ENCODE results near the gene AK3. TPM values are rescaled to one million over a fixed set of nuclear protein-coding genes. Genes with fewer than 3 reads are reported as not detected.

AK3 gene
- polyA plus RNA-seq, 1 experiment = 30.1 TPM

GRCh38 chr9:4680750-4681149 lies 60.3 kb downstream of the AK3 start:
- Histone ChIP-seq H3K36me3 (ENCODE audit: control insufficient read depth, insufficient read depth, low read length) (0 out of 2 replicates have a peak, but pooled peaks cover 2% of the 10 kb centered on the region), H3K27me3 (ENCODE audit: control insufficient read depth, insufficient read depth, low read length) (no peaks in the 10 kb centered on the region), H3K4me3 (ENCODE audit: low read depth, low read length) (peak overlapping the region; percentile 76)
- ChIA-PET CTCF (interaction anchor here (1.2 kb wide), 1 partner anchor 14 kb away, joined by 3 read pairs; no protein-coding TSS in a partner anchor), POLR2A (no interaction called here)
- DNase-seq (ENCODE audit: low read depth) = no peak
- TF ChIP-seq CTCF (IDR thresholded peaks at IDR 0.05; ENCODE audit: insufficient read depth, low read depth, low read length) = no peak

DNA sequence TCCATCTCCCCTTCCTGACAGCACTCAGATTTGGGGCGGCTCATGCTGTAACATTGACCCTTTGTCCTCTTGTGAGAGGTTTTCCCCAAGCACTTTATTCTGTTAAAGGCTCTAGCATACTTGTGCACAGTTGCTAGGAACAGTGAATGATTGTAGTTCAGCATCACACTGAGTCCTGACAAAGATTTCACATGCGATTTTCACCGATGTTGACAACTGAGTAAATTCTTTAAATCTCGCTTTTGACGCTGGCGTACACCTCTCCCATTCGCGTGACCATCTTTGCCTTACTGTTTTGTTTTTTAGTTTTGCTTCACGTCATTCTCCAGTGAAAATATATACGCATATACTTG lies 60.9 kb downstream of the AK3 start:
- ChIA-PET CTCF (interaction anchor here (1.4 kb wide), 1 partner anchor 11 kb away, joined by 6 read pairs; no protein-coding TSS in a partner anchor), POLR2A (no interaction called here)
- no peak for TF ChIP-seq CTCF (IDR thresholded peaks at IDR 0.05; ENCODE audit: insufficient read depth, low read depth, low read length)
- Histone ChIP-seq H3K27me3 (ENCODE audit: control insufficient read depth, insufficient read depth, low read length) (no peaks in the 10 kb centered on the region), H3K36me3 (ENCODE audit: control insufficient read depth, insufficient read depth, low read length) (0 out of 2 replicates have a peak, but pooled peaks cover 2% of the 10 kb centered on the region), H3K4me3 (ENCODE audit: low read depth, low read length) (peak overlapping the region; percentile 76)
- DNase-seq (ENCODE audit: low read depth) = no peak

DNA sequence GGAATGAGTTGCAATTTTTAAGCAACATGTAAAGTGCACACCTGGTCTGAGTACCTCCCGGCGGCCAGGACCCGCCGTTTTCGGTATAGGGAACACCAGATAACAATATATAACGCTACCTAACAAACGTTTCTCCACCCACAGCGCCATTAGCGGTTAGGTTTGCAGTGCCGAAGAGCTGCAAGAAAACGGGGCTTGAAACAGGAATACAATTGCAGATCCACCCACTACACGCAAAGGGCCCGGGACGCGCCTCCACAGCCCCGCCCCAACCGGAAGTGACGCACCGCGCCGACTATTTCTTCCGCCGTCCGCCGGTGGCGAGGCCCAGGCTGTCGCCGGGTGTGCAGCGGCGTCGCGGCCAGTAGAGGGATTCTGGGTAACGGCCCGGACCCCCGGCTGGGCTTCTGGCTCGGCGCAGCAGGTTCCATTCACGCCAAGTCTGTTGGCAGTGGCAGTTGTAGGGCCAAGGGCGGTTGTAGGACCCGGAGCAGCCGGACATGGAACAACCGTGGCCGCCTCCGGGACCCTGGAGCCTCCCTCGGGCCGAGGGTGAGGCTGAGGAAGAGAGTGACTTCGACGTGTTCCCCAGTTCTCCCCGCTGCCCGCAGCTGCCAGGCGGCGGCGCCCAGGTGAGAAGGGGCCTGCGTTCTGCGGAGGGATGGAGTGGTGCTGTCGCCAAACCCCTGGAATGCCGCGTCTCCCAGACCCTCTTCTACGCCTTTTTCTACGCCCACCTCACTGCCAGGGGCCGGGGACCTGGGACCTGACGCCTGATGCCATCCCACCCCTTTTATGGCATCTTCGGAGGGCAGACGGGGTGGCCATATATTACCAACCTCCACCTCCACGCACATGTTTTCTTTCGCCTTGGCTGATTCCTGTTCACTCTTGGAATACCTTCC lies 61.5 kb downstream of the AK3 start, which contains the start of gene CDC37L1:
TSS of gene CDC37L1 (plus strand) at position 302 of the 905 bp plus-strand sequence. CDS start at position 501, 199 bp downstream.
- TF ChIP-seq CTCF (IDR thresholded peaks at IDR 0.05; ENCODE audit: insufficient read depth, low read depth, low read length) = peak; percentile 75
- Histone ChIP-seq H3K36me3 (ENCODE audit: control insufficient read depth, insufficient read depth, low read length) (no peaks in the 10 kb centered on the region), H3K27me3 (ENCODE audit: control insufficient read depth, insufficient read depth, low read length) (no peaks in the 10 kb centered on the region), H3K4me3 (ENCODE audit: low read depth, low read length) (peak within 1 kb of the TSS; percentile 76)
- ChIA-PET POLR2A (interaction anchor here (0.6 kb wide), 1 partner anchor 17 kb away, joined by 8 read pairs; no protein-coding TSS in a partner anchor), CTCF (interaction anchor here (0.6 to 1.4 kb wide), 3 partner anchors 11 to 33 kb away, joined by 3 to 6 read pairs (median 3); no protein-coding TSS in a partner anchor)
- DNase-seq (ENCODE audit: low read depth) = peak; percentile 75

GRCh38 chr9:4678679-4679267 lies 62.2 kb downstream of the AK3 start:
- DNase-seq (ENCODE audit: low read depth) = no peak
- Histone ChIP-seq H3K27me3 (ENCODE audit: control insufficient read depth, insufficient read depth, low read length) (no peaks in the 10 kb centered on the region), H3K36me3 (ENCODE audit: control insufficient read depth, insufficient read depth, low read length) (no peaks in the 10 kb centered on the region), H3K4me3 (ENCODE audit: low read depth, low read length) (peak overlapping the region; percentile 76)
- CTCF ChIA-PET = interaction anchor here (1.0 to 1.4 kb wide), 2 partner anchors 13 to 33 kb away, joined by 3 to 6 read pairs; no protein-coding TSS in a partner anchor
- POLR2A ChIA-PET = no interaction called here
- TF ChIP-seq CTCF (IDR thresholded peaks at IDR 0.05; ENCODE audit: insufficient read depth, low read depth, low read length) = no peak

GRCh38 chr9:4677392-4677791 lies 63.6 kb downstream of the AK3 start:
- POLR2A ChIA-PET = no interaction called here
- DNase-seq (ENCODE audit: low read depth) = no peak
- CTCF ChIA-PET = no interaction called here
- Histone ChIP-seq H3K4me3 (ENCODE audit: low read depth, low read length) (no peak overlapping the region), H3K36me3 (ENCODE audit: control insufficient read depth, insufficient read depth, low read length) (no peaks in the 10 kb centered on the region), H3K27me3 (ENCODE audit: control insufficient read depth, insufficient read depth, low read length) (no peaks in the 10 kb centered on the region)
- no peak for TF ChIP-seq CTCF (IDR thresholded peaks at IDR 0.05; ENCODE audit: insufficient read depth, low read depth, low read length)

All from BJ (cell line).